Memory B cell (primary cell): Measurements from ENCODE around the gene LGI4.

ENCODE experiments used
- ATAC-seq: fragments of 150-1000 bp; cut with Tn5 transposase; 2 replicates; pipeline ENCODE4 v1.10.0; 2021; ENCODE audit warnings: low read depth, mild to moderate bottlenecking, moderate library complexity
- DNase-seq, 2 donors: peaks; one replicate each; pipeline ENCODE4 v3.0.0; 2022; ENCODE audit warnings: low spot score in 2 of 2
- H3K27ac Mint-ChIP-seq: one replicate; pipeline ENCODE4 v1.8.0; 2022; ENCODE audit warnings: mild to moderate bottlenecking, moderate library complexity, mixed read lengths
- H3K27me3 Mint-ChIP-seq: one replicate; pipeline ENCODE4 v1.8.0; 2022; ENCODE audit warnings: mixed read lengths
- H3K36me3 Mint-ChIP-seq: one replicate; pipeline ENCODE4 v1.8.0; 2022; ENCODE audit warnings: mild to moderate bottlenecking, mixed read lengths
- H3K4me1 Mint-ChIP-seq: one replicate; pipeline ENCODE4 v1.8.0; 2022; ENCODE audit warnings: mixed read lengths
- H3K4me3 Mint-ChIP-seq: one replicate; pipeline ENCODE4 v1.8.0; 2022; ENCODE audit warnings: mild to moderate bottlenecking, moderate library complexity, mixed read lengths
- H3K9me3 Mint-ChIP-seq: one replicate; pipeline ENCODE4 v1.8.0; 2022; ENCODE audit warnings: mixed read lengths

LGI4 gene

DNA sequence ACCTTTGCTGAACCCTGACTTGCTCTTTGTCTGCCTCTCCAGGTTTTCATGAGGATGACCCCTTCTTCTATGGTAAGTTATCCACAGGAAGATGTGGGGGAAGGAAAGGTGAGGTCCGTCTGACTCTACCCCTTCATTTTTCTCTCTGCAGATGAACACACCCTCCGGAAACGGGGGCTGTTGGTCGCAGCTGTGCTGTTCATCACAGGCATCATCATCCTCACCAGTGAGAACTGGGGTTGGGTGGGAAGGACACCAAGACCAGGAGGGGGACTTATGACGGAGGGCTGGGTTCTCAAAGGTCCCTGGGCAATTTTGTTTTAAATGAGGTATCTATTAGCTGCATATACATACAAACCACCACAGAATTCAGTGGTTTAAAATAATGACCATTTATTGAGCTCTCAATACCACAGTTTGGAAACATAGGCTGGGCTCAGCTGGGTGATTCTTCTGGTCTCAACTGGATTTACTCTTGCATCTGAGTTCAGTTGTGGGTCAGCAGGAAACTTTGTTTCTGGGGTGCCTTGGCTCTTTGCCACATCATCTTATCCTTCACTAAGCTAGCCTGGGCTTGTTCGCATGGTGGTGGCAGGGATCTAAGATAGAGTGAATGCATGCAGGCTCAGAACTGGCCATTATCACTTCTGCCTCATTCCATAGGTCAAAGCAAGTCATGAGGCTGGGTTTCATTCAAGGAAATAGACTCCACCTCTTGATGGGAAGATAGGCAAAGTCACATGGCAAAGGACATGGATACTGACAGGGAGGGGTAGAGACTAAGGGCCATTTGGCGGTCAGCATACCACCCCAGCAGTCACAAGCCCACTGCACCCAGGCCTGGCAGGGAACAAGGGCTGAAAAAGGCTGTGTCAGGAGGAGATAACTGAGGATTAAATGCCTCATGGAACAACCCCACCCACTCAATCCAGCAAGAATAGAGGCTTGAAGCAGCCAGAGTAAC is 31.5 kb upstream of the LGI4 start:
- no peak for DNase-seq
- peaks cover 30% of the 10 kb centered on the region for H3K4me1 Mint-ChIP-seq
- peaks cover 55% of the 10 kb centered on the region for H3K36me3 Mint-ChIP-seq
- H3K27ac Mint-ChIP-seq: peak overlapping the region; percentile 91
- ATAC-seq: no peak
- H3K9me3 Mint-ChIP-seq: peaks cover 3% of the 10 kb centered on the region
- H3K27me3 Mint-ChIP-seq: no peaks in the 10 kb centered on the region
- H3K4me3 Mint-ChIP-seq: peak overlapping the region; percentile 15

GRCh38 chr19:35165200-35166058 is 30.6 kb upstream of the LGI4 start:
- H3K4me1 Mint-ChIP-seq: peaks cover 34% of the 10 kb centered on the region
- peaks cover 3% of the 10 kb centered on the region for H3K9me3 Mint-ChIP-seq
- ATAC-seq (no peak), DNase-seq (no peak)
- H3K27me3 Mint-ChIP-seq: no peaks in the 10 kb centered on the region
- peak overlapping the region; percentile 58 for H3K4me3 Mint-ChIP-seq
- peak overlapping the region; percentile 91 for H3K27ac Mint-ChIP-seq
- peaks cover 62% of the 10 kb centered on the region for H3K36me3 Mint-ChIP-seq

DNA sequence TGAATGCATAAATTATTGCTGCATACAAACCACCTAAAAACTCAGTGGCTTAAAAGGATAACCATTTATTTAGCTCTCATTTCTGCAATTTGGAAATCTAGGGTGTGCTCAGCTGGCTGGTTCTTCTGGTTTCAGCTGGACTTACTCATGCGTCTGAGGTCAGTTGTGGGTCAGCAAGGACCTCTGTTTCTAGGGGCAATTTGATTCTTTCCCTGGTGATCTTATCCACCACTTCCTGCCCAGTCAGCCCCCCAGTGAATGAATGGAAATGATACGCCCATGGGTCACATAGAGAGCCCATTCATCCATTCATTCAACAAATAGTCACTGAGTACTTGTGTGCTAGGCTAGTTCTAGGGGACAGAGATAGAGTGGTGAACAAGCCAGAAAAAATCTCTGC is 29.6 kb upstream of the LGI4 start:
- Mint-ChIP-seq H3K36me3 (peaks cover 61% of the 10 kb centered on the region), H3K4me1 (peaks cover 36% of the 10 kb centered on the region)

DNA sequence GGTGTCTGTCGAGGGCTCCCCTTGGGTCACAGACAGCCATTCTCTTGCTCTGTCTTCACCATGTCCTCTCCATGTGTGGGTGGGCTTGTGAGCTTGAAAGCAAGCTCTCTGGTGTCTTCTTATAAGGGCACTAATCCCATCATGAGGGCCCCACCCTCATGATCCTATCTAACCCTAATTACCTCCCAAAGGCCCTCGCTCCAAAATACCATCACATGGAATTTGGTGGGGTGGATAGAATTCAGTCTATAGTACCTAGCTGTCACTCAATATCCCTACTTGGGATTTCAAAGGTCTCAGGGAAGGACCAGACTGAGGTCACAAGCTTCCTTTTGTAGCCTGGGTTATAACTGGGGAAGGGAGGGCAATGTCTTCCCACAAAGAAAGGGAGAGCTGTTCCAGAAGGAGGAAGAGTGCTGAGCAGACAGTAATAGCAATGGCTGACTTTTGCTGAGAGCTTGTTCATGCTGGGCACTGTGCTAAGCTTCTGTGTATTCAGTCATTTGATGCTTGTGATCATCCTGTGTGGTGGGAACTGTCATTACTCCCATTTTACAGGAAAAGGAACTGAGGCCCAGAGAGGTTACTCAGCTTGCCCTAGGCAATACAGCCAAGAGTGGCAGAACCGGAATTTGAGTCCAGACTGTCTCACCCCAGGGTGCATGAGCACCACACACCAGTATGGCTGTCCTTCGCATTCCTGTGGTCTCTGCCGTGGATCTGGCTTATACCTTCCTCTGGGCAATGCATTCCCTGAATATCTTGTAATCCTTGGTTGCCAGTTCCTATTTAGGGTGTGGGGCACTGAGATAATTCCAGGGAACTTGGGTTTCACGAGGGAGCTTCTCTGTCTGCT is 27.8 kb upstream of the LGI4 start:
- DNase-seq: no peak
- H3K4me3 Mint-ChIP-seq: no peak overlapping the region
- ATAC-seq: no peak
- peaks cover 3% of the 10 kb centered on the region for H3K9me3 Mint-ChIP-seq
- peak overlapping the region; percentile 53 for H3K27ac Mint-ChIP-seq
- H3K36me3 Mint-ChIP-seq: peaks cover 64% of the 10 kb centered on the region
- H3K4me1 Mint-ChIP-seq: peaks cover 35% of the 10 kb centered on the region
- no peaks in the 10 kb centered on the region for H3K27me3 Mint-ChIP-seq

More for the DNA sequence above, 29.6 kb upstream of the LGI4 start:
- ATAC-seq (no peak), DNase-seq (no peak)
- Mint-ChIP-seq H3K9me3 (peaks cover 3% of the 10 kb centered on the region), H3K4me3 (no peak overlapping the region), H3K27ac (peak overlapping the region; percentile 65), H3K27me3 (no peaks in the 10 kb centered on the region)

- H3K4me1 Mint-ChIP-seq: peaks cover 25% of the 10 kb centered on the region
- H3K27ac Mint-ChIP-seq: peak overlapping the region; percentile 47
- peaks cover 3% of the 10 kb centered on the region for H3K9me3 Mint-ChIP-seq
- ATAC-seq (no peak), DNase-seq (no peak)
- no peaks in the 10 kb centered on the region for H3K27me3 Mint-ChIP-seq
- H3K36me3 Mint-ChIP-seq: peaks cover 63% of the 10 kb centered on the region
- H3K4me3 Mint-ChIP-seq: no peak overlapping the region
Observed at GRCh38 chr19:35161434-35161743, 26.5 kb upstream of the LGI4 start.

DNA sequence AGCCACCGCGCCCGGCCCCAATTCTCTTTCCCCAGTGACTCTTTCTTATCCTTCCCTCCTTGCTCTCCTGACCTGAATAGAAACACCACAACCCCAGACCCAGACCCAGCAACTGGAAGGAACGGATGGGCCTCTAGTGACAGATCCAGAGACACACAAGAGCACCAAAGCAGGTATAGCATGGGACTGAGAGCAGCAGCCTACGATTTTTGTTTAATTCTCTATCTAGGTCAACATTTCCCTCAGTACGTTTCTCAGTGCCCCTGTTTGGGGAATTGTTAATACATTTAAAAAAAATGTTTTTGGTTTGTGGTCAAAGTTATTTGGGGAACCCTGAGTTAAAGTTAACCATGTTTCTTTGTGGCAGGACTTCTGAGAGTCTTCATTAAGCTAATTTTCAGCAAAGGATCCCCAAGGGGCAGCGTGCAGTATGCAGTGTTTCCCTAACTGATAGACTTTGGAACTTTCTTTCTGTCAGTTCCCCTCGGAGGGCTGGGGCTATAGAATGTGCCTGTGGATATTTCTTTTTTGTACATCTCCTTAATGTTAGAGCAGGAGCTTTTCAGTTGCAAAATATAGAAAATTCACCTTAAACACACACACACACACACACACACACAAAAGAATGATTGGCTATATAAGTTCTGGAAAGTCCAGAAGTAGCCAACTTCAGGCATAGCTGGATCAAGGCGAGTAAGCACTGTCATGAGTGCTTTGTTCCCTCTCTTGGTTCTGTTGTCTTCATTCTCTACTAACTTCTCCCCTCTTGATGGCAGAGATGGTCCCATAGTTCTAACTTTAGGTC is 26.0 kb upstream of the LGI4 start:
- H3K4me1 Mint-ChIP-seq: peaks cover 30% of the 10 kb centered on the region
- H3K4me3 Mint-ChIP-seq: no peak overlapping the region
- peaks cover 3% of the 10 kb centered on the region for H3K9me3 Mint-ChIP-seq
- peaks cover 60% of the 10 kb centered on the region for H3K36me3 Mint-ChIP-seq
- H3K27ac Mint-ChIP-seq: peak overlapping the region; percentile 47
- DNase-seq (no peak), ATAC-seq (no peak)
- H3K27me3 Mint-ChIP-seq: no peaks in the 10 kb centered on the region

- Mint-ChIP-seq H3K4me1 (peaks cover 34% of the 10 kb centered on the region), H3K27ac (no peak overlapping the region), H3K27me3 (no peaks in the 10 kb centered on the region), H3K36me3 (peaks cover 55% of the 10 kb centered on the region), H3K4me3 (no peak overlapping the region), H3K9me3 (peaks cover 3% of the 10 kb centered on the region)
- ATAC-seq (no peak), DNase-seq (no peak)
Observed at GRCh38 chr19:35159606-35160005, 24.7 kb upstream of the LGI4 start.

GRCh38 chr19:35157431-35157830 is 22.6 kb upstream of the LGI4 start:
- peaks cover 43% of the 10 kb centered on the region for H3K4me1 Mint-ChIP-seq
- peaks cover 3% of the 10 kb centered on the region for H3K9me3 Mint-ChIP-seq
- DNase-seq (no peak), ATAC-seq (no peak)
- no peak overlapping the region for H3K27ac Mint-ChIP-seq
- no peak overlapping the region for H3K4me3 Mint-ChIP-seq
- peaks cover 40% of the 10 kb centered on the region for H3K36me3 Mint-ChIP-seq
- H3K27me3 Mint-ChIP-seq: peaks cover under 1% of the 10 kb centered on the region

GRCh38 chr19:35156673-35157014 is 21.8 kb upstream of the LGI4 start:
- DNase-seq (no peak), ATAC-seq (no peak)
- Mint-ChIP-seq H3K36me3 (peaks cover 32% of the 10 kb centered on the region), H3K4me3 (peak overlapping the region; percentile 99), H3K9me3 (no peaks in the 10 kb centered on the region), H3K27me3 (peaks cover 2% of the 10 kb centered on the region), H3K4me1 (peaks cover 44% of the 10 kb centered on the region), H3K27ac (peak overlapping the region; percentile 95)

- no peak for ATAC-seq
- peaks cover 42% of the 10 kb centered on the region for H3K4me1 Mint-ChIP-seq
Observed at GRCh38 chr19:35155981-35156672, 21.3 kb upstream of the LGI4 start.

DNA sequence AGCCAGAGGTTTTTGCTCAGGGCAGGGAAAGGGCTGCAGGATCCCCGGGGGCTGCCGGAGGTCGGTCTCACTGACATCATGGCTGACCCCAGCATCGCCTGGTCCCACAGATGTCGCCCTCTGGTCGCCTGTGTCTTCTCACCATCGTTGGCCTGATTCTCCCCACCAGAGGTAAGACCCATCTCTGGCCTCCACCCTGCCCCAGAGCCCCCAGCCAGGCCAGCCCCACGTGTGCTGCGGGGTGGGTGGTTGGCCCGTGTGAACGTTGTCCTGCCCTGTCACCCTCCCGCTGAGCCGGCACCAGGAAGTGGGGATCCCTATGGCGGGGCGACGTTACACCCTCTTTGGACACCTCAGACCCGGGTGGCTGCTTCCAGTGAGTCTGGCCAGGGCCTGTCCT is 20.6 kb upstream of the LGI4 start:
- Mint-ChIP-seq H3K9me3 (no peaks in the 10 kb centered on the region), H3K4me1 (peaks cover 39% of the 10 kb centered on the region), H3K36me3 (peaks cover 24% of the 10 kb centered on the region), H3K4me3 (peak overlapping the region; percentile 99), H3K27ac (peak overlapping the region; percentile 95), H3K27me3 (peaks cover 2% of the 10 kb centered on the region)
- DNase-seq (no peak), ATAC-seq (peak; percentile 5)

More at GRCh38 chr19:35155981-35156672, 21.3 kb upstream of the LGI4 start:
- peak overlapping the region; percentile 99 for H3K4me3 Mint-ChIP-seq
- H3K27ac Mint-ChIP-seq: peak overlapping the region; percentile 95
- peaks cover 2% of the 10 kb centered on the region for H3K27me3 Mint-ChIP-seq
- peaks cover 27% of the 10 kb centered on the region for H3K36me3 Mint-ChIP-seq
- H3K9me3 Mint-ChIP-seq: no peaks in the 10 kb centered on the region
- no peak for DNase-seq

DNA sequence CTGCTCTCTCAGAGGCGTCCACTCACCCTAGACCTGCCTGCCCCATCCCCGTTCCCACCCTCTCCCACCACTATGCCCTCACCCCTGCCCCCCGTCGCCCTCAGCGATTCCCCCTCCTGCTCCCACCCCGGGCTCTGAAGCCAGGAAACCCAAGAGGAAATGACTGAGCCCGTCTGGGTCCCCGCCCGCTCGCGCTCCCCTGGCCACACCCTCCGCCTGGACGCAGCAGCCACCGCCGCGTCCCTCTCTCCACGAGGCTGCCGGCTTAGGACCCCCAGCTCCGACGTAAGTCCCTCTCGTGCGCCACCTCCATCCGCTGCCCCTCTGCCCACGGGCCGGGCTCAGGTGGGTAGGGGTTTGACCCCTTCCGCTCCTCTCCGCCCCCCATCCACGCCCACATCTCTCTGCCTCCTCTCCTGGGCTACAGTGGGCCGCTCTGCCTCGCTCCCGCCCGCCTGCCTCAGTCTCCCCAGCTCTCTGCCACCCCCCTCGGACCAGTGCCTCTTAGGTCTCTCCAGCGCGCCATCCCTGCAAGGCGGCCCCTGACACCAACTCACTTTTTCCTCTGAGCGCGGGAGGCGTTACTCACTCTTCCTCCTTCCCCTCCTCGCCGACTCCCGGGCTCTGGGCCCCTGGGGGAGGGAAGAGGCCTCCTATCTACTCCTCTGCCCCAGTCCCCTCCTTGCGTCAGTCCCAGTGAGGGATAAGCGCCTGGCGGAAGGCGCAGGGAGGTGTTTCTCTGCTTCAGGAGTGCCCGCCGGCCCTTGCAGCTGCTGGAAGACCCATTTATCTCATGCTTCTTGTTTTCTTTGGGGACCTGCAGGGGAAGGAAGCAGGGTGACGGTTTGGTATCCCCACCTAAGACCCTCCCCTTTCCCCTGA is 19.9 kb upstream of the LGI4 start, which contains the start of gene FXYD5:
Gene FXYD5 (plus strand): TSS at position 211 of the 882 bp plus-strand sequence. CDS start 816 bp downstream, outside the sequence.
- peaks cover 39% of the 10 kb centered on the region for H3K4me1 Mint-ChIP-seq
- DNase-seq (no peak), ATAC-seq (peak; percentile 64)
- H3K4me3 Mint-ChIP-seq: peak within 1 kb of the TSS; percentile 99
- no peaks in the 10 kb centered on the region for H3K9me3 Mint-ChIP-seq
- peaks cover 2% of the 10 kb centered on the region for H3K27me3 Mint-ChIP-seq
- peaks cover 23% of the 10 kb centered on the region for H3K36me3 Mint-ChIP-seq
- H3K27ac Mint-ChIP-seq: peak within 1 kb of the TSS; percentile 95
